ENCODE data around the gene ZNF649. TPM values are rescaled to one million over a fixed set of nuclear protein-coding genes. Genes with fewer than 3 reads are reported as not detected.

Gene ZNF649
- total RNA-seq, 1 donor from 2014 or later, result 28.8 TPM

DNA sequence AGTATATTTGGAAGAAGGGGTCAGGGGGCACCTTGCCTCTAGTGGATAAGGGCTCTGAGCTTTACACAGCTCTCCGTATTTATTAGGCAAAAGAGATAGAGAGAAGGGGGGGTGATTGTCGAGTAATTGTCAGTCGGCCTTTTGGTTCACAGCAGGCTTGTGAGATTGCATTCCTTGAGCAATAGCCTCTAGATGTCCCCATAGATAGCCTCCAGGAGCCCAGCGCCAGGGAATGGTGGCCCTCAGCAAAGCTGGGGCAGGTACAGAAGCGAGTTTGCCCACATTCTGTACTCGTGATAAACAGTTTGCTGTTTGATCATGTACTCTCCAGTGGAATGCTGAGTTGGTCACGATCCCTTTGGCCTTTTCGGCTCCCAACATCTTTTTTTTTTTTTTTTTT is 27.1 kb upstream of the ZNF649 start:
- no peak overlapping the region for H3K4me3 Mint-ChIP-seq
- DNase-seq (ENCODE audit: extremely low spot score, unreplicated experiment), result no peak
- H3K9me3 Mint-ChIP-seq, result peaks cover 5% of the 10 kb centered on the region
- no peak overlapping the region for H3K27ac Mint-ChIP-seq
- no peaks in the 10 kb centered on the region for H3K27me3 Mint-ChIP-seq
- TF ChIP-seq, protein P1, sequence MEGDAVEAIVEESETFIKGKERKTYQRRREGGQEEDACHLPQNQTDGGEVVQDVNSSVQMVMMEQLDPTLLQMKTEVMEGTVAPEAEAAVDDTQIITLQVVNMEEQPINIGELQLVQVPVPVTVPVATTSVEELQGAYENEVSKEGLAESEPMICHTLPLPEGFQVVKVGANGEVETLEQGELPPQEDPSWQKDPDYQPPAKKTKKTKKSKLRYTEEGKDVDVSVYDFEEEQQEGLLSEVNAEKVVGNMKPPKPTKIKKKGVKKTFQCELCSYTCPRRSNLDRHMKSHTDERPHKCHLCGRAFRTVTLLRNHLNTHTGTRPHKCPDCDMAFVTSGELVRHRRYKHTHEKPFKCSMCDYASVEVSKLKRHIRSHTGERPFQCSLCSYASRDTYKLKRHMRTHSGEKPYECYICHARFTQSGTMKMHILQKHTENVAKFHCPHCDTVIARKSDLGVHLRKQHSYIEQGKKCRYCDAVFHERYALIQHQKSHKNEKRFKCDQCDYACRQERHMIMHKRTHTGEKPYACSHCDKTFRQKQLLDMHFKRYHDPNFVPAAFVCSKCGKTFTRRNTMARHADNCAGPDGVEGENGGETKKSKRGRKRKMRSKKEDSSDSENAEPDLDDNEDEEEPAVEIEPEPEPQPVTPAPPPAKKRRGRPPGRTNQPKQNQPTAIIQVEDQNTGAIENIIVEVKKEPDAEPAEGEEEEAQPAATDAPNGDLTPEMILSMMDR (conservative IDR thresholded peaks at IDR 0.05), result no peak
- peaks cover 5% of the 10 kb centered on the region for H3K4me1 Mint-ChIP-seq (ENCODE audit: unreplicated experiment)
- H3K36me3 Mint-ChIP-seq, result peaks cover 47% of the 10 kb centered on the region

DNA sequence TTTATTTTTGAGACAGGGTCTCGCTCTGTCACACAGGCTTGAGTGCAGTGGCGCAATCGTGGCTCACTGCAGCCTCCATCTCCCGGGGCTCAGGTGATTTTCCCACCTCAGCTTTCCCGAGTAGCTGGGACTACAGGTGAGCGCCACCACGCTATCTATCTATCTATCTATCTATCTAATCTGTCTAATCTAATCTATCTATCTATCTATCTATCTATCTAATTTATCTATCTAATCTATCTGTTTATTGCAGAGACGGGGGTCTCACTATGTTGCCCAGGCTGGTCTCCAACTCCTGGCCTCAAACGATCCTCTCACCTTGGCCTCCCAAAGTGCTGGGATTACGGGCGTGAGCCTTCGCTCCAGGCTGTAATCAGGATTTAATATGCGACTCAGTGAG is 23.0 kb upstream of the ZNF649 start:
- Mint-ChIP-seq H3K9me3 (peaks cover 18% of the 10 kb centered on the region), H3K4me1 (ENCODE audit: unreplicated experiment) (peaks cover 8% of the 10 kb centered on the region), H3K36me3 (peaks cover 26% of the 10 kb centered on the region), H3K27ac (peak overlapping the region; percentile 98), H3K4me3 (peak overlapping the region; percentile 98), H3K27me3 (no peaks in the 10 kb centered on the region)
- no peak for DNase-seq (ENCODE audit: extremely low spot score, unreplicated experiment)
- TF ChIP-seq, protein P1 (conservative IDR thresholded peaks at IDR 0.05), result no peak

DNA sequence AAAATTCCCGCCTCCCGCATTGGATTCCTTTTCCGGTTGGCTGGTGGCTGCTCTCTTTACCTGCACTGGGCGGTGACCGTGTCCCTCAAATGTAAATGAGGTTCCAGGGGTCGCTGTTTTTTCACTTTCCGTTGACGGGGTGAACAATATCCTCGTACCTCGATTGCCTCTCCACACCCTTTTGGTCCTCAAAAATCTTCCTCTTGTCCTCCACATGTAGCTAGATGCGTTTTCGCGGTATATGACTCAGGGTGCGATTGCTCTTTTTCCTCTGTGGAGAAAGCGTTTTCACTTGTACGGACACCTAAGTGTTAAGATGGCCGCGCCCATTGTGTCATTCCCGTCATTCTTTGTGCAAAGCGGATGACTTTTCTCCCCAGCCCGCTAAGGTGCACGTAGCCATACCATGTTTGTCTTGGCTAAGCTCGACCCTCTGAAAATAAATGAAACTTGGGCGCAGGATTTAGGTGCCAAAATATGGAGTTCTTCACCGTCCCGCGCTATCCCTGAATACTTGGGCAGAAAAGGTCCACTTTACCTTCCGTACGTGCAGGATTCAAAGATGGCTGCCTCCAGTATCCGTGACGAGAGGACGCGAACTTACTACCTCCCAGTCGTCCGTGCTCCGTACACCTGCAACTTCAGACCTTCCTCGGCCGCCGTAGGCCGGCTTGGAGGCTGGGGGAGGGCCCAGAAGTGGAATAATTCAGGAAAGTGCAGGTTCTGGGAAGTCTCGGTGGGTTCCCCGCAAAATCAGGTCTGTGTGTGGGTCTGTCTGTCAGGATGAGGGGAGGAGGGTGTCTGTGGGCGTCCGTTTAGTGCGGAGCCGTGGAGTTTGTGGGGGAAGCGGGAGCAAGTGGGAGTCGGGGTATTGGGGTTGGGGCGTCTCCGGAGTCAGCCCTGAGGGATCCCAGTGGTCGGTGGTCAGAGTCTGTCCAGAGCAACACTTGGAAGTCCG is 22.2 kb upstream of the ZNF649 start, which contains the start of gene ZNF613:
TSS of gene ZNF613 (plus strand) at position 689 of the 958 bp plus-strand sequence. CDS start 8,749 bp downstream, outside the sequence.
- Mint-ChIP-seq H3K27me3 (no peaks in the 10 kb centered on the region), H3K4me1 (ENCODE audit: unreplicated experiment) (peaks cover 8% of the 10 kb centered on the region), H3K4me3 (peak within 1 kb of the TSS; percentile 98), H3K9me3 (peaks cover 18% of the 10 kb centered on the region), H3K36me3 (peaks cover 26% of the 10 kb centered on the region), H3K27ac (peak within 1 kb of the TSS; percentile 98)
- TF ChIP-seq, protein P1 (conservative IDR thresholded peaks at IDR 0.05), result peak; percentile 51
- peak; percentile 86 for DNase-seq (ENCODE audit: extremely low spot score, unreplicated experiment)

DNA sequence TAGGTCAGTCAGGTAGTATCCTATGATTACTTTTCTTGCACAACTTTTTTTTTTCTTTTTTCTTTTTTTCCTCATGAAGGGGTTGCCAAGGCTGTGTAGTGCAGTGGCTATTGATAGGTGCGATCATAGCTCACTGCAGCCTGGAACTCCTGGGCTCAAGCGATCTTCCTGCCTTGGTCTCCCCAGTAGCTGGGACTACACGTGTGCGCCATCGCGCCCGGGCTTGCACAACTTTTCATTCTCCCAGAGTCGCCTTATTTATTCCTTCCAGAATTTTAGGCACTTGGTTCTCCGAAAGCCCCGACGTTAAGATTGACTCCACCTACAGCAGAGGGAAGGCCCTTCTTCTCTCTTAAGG is 21.6 kb upstream of the ZNF649 start:
- Mint-ChIP-seq H3K27ac (peak overlapping the region; percentile 98), H3K27me3 (no peaks in the 10 kb centered on the region), H3K36me3 (peaks cover 21% of the 10 kb centered on the region), H3K4me1 (ENCODE audit: unreplicated experiment) (peaks cover 8% of the 10 kb centered on the region), H3K9me3 (peaks cover 20% of the 10 kb centered on the region), H3K4me3 (peak overlapping the region; percentile 98)
- TF ChIP-seq, protein P1 (conservative IDR thresholded peaks at IDR 0.05), result no peak
- DNase-seq (ENCODE audit: extremely low spot score, unreplicated experiment), result no peak

DNA sequence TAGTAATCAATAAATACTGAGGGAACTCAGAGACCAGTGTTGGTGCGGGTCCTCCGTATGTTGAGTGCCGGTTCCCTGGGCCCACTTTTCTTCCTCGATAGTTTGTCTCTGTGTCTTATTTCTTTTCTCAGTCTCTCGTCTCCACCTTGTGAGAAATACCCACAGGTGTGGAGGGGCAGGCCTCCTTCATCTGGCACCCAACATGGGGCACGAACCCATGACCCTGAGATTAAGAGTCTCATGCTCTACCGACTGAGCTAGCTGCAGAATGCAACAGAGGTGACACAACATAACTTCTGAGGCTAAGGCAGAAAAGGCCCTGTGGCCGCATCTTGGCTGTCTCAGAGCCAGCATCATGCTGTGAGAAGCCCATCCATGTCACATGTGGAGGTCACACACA is 17.1 kb upstream of the ZNF649 start:
- H3K9me3 Mint-ChIP-seq, result peaks cover 23% of the 10 kb centered on the region
- peaks cover 4% of the 10 kb centered on the region for H3K4me1 Mint-ChIP-seq (ENCODE audit: unreplicated experiment)
- DNase-seq (ENCODE audit: extremely low spot score, unreplicated experiment), result no peak
- peaks cover 6% of the 10 kb centered on the region for H3K36me3 Mint-ChIP-seq
- TF ChIP-seq, protein P1 (conservative IDR thresholded peaks at IDR 0.05), result no peak
- no peak overlapping the region for H3K4me3 Mint-ChIP-seq
- H3K27me3 Mint-ChIP-seq, result no peaks in the 10 kb centered on the region
- H3K27ac Mint-ChIP-seq, result no peak overlapping the region

Data from type B pancreatic cell (in vitro differentiated cells).